ENCODE results near the gene RAC2.
A peak's percentile ranks its signal among the peaks of the same experiment; 100 is the strongest.

RAC2 gene

GRCh38 chr22:37275622-37276021 lies 31.6 kb upstream of the RAC2 start:
- no peak for DNase-seq (ENCODE audit: low read depth in 2 of 2)

GRCh38 chr22:37275134-37275533 lies 31.1 kb upstream of the RAC2 start:
- no peak for DNase-seq (ENCODE audit: low read depth in 2 of 2)

- no peak for DNase-seq (ENCODE audit: low read depth in 2 of 2)
These were observed 30.4 kb upstream of the RAC2 start for GRCh38 chr22:37274380-37274862.

GRCh38 chr22:37273846-37274225 lies 29.8 kb upstream of the RAC2 start:
- DNase-seq (ENCODE audit: low read depth in 2 of 2): no peak

GRCh38 chr22:37273126-37273845 lies 29.2 kb upstream of the RAC2 start:
- no peak for DNase-seq (ENCODE audit: low read depth in 2 of 2)

GRCh38 chr22:37270928-37271650 lies 27.0 kb upstream of the RAC2 start:
- no peak for DNase-seq (ENCODE audit: low read depth in 2 of 2)

- no peak for DNase-seq (ENCODE audit: low read depth in 2 of 2)
These were observed 26.0 kb upstream of the RAC2 start for GRCh38 chr22:37269936-37270678.

- no peak for DNase-seq (ENCODE audit: low read depth in 2 of 2)
These were observed 23.8 kb upstream of the RAC2 start for GRCh38 chr22:37267661-37268413.

- DNase-seq (ENCODE audit: low read depth in 2 of 2): peak; percentile 45 to 60
These were observed 23.1 kb upstream of the RAC2 start for GRCh38 chr22:37267135-37267587.

- DNase-seq (ENCODE audit: low read depth in 2 of 2): no peak
These were observed 22.6 kb upstream of the RAC2 start for GRCh38 chr22:37266581-37267134.

- no peak for DNase-seq (ENCODE audit: low read depth in 2 of 2)
These were observed 20.2 kb upstream of the RAC2 start for GRCh38 chr22:37263966-37264887.

GRCh38 chr22:37262346-37262745 lies 18.3 kb upstream of the RAC2 start:
- DNase-seq (ENCODE audit: low read depth in 2 of 2): no peak

- DNase-seq (ENCODE audit: low read depth in 2 of 2): no peak
These were observed 16.9 kb upstream of the RAC2 start for GRCh38 chr22:37260901-37261336.

GRCh38 chr22:37260155-37260795 lies 16.2 kb upstream of the RAC2 start:
- no peak for DNase-seq (ENCODE audit: low read depth in 2 of 2)

- no peak for DNase-seq (ENCODE audit: low read depth in 2 of 2)
These were observed 15.5 kb upstream of the RAC2 start for GRCh38 chr22:37259540-37260029.

- no peak for DNase-seq (ENCODE audit: low read depth in 2 of 2)
These were observed 14.8 kb upstream of the RAC2 start for GRCh38 chr22:37258753-37259401.

GRCh38 chr22:37258005-37258752 lies 14.1 kb upstream of the RAC2 start:
- DNase-seq (ENCODE audit: low read depth in 2 of 2): no peak

GRCh38 chr22:37256075-37256726 lies 12.1 kb upstream of the RAC2 start:
- no peak for DNase-seq (ENCODE audit: low read depth in 2 of 2)

Data from stimulated activated CD8-positive, alpha-beta memory T cell treated with anti-CD3 and anti-CD28 coated beads, Interleukin-7, amount 100 ng/mL, for 1 hour (primary cell).